Nephron progenitor cell (in vitro differentiated cells): Measurements from ENCODE around the gene WDR59.

Source experiments
- DNase-seq: peaks from one replicate; pipeline ENCODE4 v3.0.0; 2021
- H3K27ac Mint-ChIP-seq: 2 replicates; pipeline ENCODE4 v1.8.0; 2021; ENCODE audit warnings: mild to moderate bottlenecking, moderate library complexity, mixed read lengths
- H3K27me3 Mint-ChIP-seq: 2 replicates; pipeline ENCODE4 v1.8.0; 2021; ENCODE audit warnings: mild to moderate bottlenecking, low read depth, mixed read lengths; ENCODE audit not compliant: poor library complexity
- H3K36me3 Mint-ChIP-seq: 2 replicates; pipeline ENCODE4 v1.8.0; 2021; ENCODE audit warnings: low read depth, mixed read lengths
- H3K4me1 Mint-ChIP-seq: 2 replicates; pipeline ENCODE4 v1.8.0; 2021; ENCODE audit warnings: mixed read lengths
- H3K4me3 Mint-ChIP-seq: 2 replicates; pipeline ENCODE4 v1.8.0; 2021; ENCODE audit warnings: mild to moderate bottlenecking, moderate library complexity, mixed read lengths
- H3K9me3 Mint-ChIP-seq: 2 replicates; pipeline ENCODE4 v1.8.0; 2021; ENCODE audit warnings: mild to moderate bottlenecking, moderate library complexity, mixed read lengths
- TF ChIP-seq, protein P1 (sequence below): fragments of 200-600 bp; sonication (generic); IDR thresholded peaks from 2 replicates; pipeline ENCODE4 v1.5.0; 2021; ENCODE audit warnings: antibody characterized with exemption

Gene WDR59

DNA sequence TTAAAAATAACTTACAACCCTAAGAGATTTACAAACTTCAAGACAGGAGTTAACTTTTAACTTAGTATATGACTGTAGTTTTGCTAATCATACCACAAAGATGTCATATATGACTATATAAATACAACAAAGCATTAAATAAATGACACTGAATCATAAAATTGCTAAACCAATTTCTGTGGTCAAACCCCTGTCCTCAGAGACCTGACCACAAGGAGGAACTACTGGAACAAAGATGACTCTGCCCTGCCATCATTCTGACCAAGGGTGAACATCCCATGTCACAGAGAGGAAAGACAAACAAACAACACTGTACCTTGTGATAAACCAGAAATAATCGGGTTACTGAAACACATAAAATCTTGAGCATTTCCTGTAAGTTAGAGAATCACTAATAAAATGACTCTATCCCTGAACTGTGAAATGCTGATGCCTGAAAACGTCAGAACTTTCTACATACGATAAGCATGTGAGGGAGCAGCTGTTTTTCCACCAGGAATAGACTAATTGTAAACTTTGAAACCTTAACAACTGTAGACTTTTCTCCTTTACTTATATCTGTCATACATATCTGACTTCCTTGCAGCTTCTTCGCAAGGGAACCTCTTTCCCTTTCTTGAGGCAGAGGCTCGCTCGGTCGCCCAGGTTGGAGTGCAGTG, 47.9 kb downstream of the WDR59 start:
- Mint-ChIP-seq H3K36me3 (peaks cover 79% of the 10 kb centered on the region), H3K27me3 (no peaks in the 10 kb centered on the region), H3K9me3 (no peaks in the 10 kb centered on the region), H3K27ac (no peak overlapping the region), H3K4me3 (no peak overlapping the region), H3K4me1 (no peaks in the 10 kb centered on the region)
- DNase-seq = no peak
- TF ChIP-seq, protein P1, sequence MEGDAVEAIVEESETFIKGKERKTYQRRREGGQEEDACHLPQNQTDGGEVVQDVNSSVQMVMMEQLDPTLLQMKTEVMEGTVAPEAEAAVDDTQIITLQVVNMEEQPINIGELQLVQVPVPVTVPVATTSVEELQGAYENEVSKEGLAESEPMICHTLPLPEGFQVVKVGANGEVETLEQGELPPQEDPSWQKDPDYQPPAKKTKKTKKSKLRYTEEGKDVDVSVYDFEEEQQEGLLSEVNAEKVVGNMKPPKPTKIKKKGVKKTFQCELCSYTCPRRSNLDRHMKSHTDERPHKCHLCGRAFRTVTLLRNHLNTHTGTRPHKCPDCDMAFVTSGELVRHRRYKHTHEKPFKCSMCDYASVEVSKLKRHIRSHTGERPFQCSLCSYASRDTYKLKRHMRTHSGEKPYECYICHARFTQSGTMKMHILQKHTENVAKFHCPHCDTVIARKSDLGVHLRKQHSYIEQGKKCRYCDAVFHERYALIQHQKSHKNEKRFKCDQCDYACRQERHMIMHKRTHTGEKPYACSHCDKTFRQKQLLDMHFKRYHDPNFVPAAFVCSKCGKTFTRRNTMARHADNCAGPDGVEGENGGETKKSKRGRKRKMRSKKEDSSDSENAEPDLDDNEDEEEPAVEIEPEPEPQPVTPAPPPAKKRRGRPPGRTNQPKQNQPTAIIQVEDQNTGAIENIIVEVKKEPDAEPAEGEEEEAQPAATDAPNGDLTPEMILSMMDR = no peak

DNA sequence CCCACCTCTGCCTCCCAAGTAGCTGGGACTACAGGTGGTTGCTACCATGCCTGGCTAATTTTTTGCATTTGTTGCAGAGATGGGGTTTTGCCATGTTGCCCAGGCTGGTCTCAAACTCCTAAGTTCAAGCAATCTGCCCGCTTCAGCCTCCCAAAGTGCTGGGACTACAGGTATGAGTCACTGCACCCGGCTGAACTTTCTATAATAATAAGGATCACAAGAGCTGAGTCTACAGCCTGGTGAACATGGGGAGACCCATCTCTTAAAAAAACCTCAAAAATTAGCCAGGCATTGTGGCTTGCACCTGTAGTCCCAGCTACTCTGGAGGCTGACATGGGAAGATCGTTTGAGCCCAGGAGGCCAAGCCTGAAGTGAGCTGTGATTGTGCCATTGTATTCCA, 53.5 kb downstream of the WDR59 start:
- Mint-ChIP-seq H3K27ac (no peak overlapping the region), H3K27me3 (no peaks in the 10 kb centered on the region), H3K4me1 (no peaks in the 10 kb centered on the region), H3K9me3 (no peaks in the 10 kb centered on the region), H3K36me3 (peaks cover 87% of the 10 kb centered on the region), H3K4me3 (no peak overlapping the region)
- no peak for DNase-seq
- TF ChIP-seq, protein P1 = no peak

DNA sequence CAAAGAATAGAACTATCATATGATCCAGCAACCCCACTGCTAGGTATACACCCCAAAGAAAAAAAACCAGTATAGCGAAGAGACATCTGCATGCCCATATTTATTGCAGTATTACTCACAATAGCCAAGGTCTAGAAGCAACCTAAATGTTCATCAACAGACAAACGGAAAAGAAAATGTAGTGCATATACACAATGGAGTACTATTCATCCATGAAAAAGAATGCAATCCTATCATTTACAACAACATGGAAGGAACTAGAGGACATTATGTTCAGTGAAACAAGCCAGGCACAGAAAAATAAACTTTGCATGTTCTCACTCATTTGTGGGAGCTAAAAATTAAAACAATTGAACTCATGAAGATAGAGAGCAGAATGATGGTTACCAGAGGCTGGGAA, 55.3 kb downstream of the WDR59 start:
- DNase-seq = no peak
- H3K9me3 Mint-ChIP-seq = no peaks in the 10 kb centered on the region
- H3K36me3 Mint-ChIP-seq = peaks cover 90% of the 10 kb centered on the region
- no peaks in the 10 kb centered on the region for H3K4me1 Mint-ChIP-seq
- no peak overlapping the region for H3K4me3 Mint-ChIP-seq
- TF ChIP-seq, protein P1 = no peak
- no peak overlapping the region for H3K27ac Mint-ChIP-seq
- H3K27me3 Mint-ChIP-seq = no peaks in the 10 kb centered on the region

DNA sequence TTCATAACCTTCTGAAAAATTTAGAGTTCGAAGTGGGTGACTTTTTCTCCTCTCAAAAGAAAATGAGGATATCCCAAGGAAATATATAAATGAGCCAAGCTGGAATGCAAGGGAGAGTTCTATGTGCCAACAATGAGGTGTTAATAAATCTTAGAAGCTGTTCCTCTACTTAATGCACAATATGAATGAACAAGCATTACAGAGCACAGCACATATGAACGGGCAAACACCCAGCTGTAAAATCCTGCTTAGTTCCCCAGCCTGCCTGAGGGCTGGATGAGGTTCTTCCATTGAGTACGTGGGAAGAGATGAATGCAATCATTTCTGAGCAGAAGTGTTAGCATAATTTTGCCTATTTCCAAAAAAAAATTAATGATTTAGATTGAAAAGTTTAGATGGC, 58.1 kb downstream of the WDR59 start:
- TF ChIP-seq, protein P1 = no peak
- no peak for DNase-seq
- H3K27me3 Mint-ChIP-seq = no peaks in the 10 kb centered on the region
- H3K9me3 Mint-ChIP-seq = no peaks in the 10 kb centered on the region
- H3K27ac Mint-ChIP-seq = no peak overlapping the region
- no peaks in the 10 kb centered on the region for H3K4me1 Mint-ChIP-seq
- no peak overlapping the region for H3K4me3 Mint-ChIP-seq
- peaks cover 83% of the 10 kb centered on the region for H3K36me3 Mint-ChIP-seq

DNA sequence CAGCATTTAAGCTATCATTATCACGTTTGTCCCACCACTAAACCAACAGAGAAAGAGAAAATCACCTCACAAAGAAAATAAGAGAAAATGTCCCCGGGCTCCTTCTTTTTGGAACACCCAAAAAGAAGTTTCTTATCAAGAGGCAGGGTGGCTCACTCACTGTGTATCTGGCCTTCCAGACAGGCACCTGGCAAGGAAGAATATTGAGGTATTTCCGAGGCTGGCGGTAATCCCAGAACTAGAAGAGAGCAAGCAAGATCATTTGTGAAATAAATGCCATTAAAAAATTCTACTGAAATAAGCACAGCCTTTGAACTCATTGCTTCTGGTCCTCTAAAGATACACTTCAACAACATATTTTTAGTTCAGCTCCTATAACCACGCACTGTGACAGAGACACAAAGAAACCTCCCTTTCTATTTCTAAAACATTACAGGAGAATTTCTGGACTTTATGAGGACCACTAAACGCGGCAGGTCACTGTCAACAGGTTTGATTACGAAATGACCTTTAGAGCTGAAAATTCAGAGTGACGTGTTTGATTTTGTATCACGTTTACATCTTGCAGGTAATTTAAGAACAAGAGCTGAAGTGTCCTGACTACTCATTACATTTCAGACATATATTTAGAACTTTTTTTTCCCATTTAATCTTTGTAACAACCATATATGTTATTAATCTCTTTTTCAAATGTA, 61.0 kb downstream of the WDR59 start:
- no peak overlapping the region for H3K4me3 Mint-ChIP-seq
- TF ChIP-seq, protein P1 = no peak
- H3K27ac Mint-ChIP-seq = no peak overlapping the region
- no peaks in the 10 kb centered on the region for H3K27me3 Mint-ChIP-seq
- H3K9me3 Mint-ChIP-seq = no peaks in the 10 kb centered on the region
- peaks cover 78% of the 10 kb centered on the region for H3K36me3 Mint-ChIP-seq
- no peak for DNase-seq
- H3K4me1 Mint-ChIP-seq = peaks cover 8% of the 10 kb centered on the region
